Stimulated activated CD8-positive, alpha-beta memory T cell treated with anti-CD3 and anti-CD28 coated beads, Interleukin-7, amount 100 ng/mL, for 24 hours (primary cell): ENCODE measurements around the gene GAL3ST3.
A peak's percentile ranks its signal among the peaks of the same experiment; 100 is the strongest.
"Not testable (repeated sequence)": the region's sequence is repeated elsewhere in the genome, so short reads cannot be mapped to it uniquely, and the experiment has no call there.

Source experiments
- DNase-seq: peaks from one replicate; pipeline ENCODE4 v3.0.0-alpha.2; 2020; ENCODE audit warnings: low read depth

The GAL3ST3 gene

DNA sequence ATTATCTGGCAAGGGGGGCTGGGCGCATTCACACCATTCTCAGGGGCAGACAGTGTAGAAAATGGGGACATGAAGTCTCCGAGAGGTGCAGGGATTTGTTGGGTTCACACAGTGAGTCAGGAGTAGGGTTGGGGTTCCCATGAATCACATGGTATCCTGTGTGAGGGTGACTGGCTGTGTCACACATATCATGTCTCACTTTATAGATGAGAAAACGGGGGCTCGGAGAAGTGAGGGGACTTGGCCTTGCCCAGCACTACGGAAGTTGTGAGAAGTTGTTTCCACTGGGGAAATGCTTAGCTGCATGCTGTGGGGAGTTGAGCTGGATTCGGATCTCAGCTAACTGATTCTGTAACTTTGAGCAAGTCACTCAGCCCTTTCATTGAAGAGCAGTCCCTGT is 4.2 kb downstream of the GAL3ST3 start:
- no peak for DNase-seq

DNA sequence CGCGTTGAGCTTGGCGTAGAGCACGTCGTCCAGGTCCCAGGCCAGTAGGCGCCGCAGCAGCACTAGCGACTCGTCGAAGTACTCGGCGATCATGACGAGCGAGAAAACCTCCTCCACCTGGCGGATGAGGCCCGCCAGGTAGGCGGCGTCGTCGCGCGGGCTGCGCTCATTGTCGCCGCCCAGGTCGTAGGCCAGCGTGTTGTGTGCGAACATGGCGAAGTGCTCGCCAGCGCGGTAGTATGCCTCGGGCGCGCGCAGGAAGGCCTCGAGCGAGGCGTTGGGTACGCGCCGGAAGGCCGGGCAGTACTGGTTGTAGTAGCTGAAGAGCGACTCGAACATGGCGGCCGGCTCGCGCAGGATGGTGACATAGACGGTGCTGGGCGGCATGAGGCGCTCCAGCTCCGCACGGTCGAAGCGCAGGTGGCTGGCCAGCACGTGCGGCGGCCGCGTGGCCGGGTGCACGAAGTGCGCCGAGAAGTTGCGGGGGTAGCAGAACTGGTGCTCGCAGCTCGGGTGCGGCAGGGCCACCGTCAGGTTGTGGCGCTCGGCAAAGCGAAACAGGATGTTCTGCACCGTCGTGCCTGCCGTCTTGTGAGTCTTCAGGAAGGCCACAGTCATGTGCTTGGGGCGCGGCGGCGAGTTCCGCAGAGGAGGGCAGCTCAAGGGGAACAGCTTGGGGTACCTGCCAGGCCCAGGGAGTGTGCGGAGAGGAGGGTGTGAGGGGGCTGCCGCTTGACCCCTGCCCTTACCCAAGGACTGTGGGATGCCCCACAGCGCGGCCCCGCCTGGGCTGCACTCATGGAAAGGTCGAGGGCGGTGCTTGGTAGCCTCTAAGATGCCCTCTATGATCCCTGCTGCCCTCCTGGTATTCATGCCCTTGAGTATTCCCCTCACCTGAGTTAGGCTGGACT is 5.7 kb downstream of the GAL3ST3 start:
- DNase-seq, result no peak

DNA sequence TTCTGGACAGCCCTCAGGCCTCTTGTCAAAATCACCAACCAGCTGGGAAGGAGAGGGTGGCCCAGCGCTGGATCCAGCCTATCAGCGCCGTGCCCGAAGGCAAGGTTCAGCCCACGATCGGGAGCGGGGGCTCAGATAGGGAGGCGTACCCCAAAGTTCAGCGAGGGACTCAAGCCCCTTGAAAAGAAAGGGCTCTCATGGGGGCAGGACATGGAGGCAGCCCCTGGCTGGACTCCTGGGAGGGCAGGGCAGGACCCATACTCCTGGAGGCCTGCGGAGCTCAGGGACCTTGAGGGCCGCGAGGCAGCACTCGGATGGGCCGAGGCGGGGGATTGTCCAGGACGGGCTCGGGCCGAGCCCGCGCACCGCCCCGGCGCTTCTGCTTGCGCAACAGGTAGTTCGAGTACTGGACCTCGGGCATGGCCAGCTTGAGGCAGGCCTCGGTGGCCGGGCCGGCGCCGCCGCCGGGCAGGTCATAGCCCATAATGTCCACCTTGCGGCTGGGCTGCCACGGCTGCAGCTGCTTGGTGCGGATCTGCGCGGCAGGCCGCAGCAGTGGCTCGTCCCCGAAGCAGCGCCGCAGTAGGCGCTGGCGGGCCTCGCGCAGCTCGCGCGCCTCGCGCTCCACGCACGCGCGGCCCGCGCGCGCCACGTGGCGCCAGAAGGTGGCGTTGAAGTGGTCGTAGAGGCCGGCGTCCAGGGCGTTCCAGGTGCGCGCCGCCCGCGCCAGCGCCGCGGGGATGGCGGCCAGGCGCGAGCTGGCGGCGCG is 6.5 kb downstream of the GAL3ST3 start:
- DNase-seq, result no peak

DNA sequence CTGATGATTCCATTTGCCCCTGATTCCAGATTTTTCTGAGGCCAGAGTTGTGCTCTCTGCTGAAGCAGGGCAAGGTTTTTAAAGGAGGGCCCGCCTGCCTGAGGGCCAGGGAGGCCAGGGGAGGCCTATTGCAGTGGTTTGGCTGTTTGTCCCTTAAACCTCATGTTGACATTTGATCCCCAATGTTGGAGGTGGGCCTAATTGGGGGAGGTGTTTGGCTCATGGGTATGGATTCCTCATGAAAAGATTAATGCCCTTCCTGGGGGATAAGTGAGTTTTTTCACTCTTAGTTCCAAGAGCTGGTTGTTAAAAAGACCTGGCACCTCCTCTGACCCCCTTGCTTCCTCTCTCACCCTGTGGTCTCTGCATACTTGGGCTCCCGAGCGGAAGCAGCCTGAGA is 9.2 kb downstream of the GAL3ST3 start:
- DNase-seq, result no peak

DNA sequence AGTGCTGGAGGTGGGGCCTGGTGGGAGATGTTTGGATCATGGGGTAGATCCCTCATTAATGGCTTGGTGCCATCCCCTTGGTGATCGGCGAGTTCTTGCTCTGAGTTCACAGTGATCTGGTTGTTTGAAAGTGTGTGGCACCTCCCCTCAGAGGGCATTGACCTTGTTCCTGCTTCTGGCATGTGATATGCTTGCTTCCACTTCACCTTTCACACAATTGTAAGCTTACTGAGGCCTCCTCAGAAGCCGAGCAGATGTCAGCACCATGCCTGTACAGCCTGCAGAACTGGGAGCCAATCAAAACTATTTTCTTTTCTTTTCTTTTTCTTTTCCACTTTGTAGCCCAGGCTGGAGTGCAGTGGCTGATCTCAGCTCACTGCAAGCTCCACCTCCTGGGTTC is 11.6 kb downstream of the GAL3ST3 start:
- DNase-seq, result no peak

DNA sequence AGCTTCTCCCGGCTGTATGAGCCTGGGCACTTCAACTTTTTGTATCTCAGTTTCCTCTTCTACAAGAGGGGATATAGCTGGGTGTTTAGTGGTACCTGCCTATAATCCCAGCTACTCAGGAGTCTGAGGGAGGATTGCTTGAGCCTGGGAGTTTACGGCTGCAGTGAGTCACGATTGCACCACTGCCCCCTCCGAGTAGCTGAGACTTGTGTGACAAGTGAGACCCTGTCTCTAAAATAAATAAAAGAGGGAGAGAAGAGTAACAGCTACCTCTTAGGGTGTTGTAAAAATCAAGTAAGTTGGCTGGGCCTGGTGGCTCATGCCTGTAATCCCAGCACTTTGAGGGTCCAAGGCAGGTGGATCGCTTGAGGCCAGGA is 12.6 kb downstream of the GAL3ST3 start:
- no peak for DNase-seq

DNA sequence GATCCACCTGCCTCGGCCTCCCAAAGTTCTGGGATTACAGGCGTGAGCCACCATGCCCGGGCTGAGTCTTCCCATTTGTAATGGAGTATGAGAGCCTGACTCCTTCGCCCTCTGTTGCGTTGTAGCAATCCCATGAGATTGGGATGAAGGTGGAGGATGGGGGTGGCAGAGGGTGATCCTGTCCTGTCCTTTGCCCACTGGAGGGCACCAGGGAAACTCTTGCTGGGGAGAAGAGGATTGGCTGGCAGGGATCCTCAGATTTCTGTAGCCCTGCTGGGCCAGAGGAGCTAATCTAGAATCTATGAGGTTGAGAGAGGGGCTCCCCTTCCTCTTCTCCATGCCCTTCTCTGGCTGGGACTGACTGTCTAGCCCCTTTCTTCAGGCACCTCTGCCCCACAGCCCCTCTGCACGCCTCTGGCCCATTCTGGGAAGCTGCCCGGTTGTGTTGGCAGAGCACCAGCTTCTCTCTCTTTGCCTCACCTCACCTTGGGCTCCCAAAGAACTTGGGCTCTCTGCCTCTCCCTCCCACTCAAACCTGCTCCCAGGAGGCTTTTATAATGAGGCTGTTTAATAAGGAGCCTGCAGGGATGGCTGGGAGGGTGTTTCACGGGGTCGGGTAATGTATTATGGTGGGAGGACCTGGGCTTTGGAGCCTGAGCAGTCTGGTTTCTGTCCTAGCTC is 13.2 kb downstream of the GAL3ST3 start:
- no peak for DNase-seq

DNA sequence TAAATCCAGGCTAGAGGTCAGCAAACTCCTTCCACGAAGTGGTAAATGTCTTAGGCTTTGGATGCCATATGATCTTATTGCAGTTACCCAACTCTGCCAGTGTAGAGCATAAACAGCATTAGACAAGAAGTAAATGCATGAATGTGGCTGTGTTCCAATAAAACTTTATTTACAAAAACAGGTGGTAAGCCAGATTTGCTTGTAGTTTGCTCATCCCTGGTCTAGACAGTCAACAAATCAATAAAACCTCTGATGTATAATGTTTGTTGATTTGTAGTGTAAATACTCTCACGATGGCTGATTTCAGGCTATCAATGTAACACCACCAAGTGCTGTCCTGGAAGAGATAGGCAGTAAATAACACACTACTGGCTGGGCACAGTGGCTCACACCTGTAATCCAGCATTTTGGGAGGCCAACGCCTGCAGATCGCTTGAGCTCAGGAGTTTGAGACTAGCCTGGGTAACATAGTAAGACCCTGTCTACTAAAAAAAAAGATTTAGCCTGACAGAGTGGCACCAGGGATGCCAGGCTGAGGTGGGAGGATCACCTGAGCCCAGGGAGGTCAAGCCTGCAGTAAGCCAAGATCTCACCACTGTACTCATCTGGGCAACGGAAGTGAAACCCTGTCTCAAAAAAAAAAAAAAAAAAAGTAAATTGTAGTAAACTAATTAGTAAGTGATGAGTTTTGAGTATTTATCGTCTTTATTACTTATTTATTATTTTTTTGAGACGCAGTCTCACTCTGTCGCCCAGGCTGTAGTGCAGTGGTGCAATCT is 15.8 kb downstream of the GAL3ST3 start:
- DNase-seq, result no peak

DNA sequence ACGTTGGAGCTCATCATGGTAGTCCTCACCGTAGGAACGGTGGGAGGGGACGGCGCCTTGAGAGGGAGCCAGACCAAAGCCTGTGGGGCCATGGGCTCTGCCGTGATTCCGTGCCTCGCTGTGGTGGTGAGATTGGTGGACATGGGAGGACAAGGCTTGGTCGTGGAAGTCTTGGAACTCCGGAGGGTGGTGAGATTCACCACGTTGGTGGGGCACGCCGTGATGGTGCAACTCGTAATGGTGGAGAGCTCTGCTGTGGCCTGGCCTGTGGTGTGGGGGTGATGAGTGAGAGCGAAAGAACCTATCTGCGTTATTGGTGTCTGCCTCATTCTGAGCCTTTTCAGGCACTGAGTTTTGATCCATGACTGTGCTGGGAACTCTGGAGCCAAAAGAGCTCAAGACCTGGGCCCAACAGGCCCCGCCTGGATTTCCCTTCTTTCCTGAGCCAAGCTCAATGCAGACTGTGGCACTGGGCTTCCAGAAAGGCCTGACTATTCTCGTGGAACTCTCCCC is 22.9 kb downstream of the GAL3ST3 start, which contains the start of gene CATSPER1:
Gene CATSPER1 (minus strand): TSS at position 463 of the 513 bp plus-strand sequence. CDS start 100 bp downstream, at position 363.
- DNase-seq, result no peak

DNA sequence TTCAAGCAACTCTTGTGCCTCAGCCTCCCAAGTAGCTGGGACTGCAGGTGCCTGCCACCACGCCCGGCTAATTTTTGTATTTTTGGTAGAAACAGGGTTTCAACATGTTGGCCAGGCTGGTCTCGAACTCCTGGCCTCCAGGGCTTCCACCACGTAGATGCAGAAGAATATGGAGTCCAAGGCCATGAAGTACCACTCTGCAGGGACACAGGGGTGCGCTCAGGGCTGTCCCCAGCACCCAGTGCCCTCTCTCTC is 25.8 kb downstream of the GAL3ST3 start:
- not testable (repeated sequence) for DNase-seq

DNA sequence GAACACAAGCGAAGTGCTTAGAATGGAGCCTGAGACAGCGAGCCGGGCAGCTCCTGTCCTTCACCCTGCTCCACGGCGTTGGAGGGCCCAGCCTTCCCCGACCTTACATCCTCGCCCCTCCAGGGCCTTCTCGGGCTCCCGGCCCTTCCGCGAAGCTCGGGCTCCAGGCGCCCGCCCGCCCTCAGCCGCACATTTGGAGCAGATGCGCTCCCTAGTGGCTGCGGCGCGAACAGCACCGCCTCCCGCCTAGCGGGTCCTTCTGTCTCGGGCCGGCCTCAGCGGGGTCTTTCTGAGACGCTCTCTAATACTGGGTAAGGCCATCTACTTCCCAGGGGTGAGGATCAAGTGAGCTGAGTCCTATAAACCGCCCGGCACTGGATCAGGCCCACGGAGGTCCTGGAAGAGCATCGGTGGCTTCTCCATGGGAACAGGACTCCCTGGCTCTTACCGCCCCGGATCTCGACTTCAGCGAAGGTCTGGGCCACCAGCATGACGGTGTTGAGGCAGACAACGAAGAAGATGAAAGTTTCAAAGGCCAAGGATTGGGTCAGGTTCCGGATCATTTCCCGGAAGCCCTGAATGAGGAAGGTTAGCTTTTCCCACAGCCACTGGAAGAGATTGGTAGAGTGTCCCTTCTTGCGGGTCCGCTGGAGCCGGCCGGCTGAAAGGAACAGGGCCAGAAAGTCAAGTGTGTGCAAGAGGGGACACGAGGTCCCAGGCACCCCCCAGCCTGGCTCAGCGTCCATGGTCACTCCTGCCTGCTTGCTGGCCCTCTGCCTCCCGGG is 26.4 kb downstream of the GAL3ST3 start:
- DNase-seq, result peak; percentile 66

DNA sequence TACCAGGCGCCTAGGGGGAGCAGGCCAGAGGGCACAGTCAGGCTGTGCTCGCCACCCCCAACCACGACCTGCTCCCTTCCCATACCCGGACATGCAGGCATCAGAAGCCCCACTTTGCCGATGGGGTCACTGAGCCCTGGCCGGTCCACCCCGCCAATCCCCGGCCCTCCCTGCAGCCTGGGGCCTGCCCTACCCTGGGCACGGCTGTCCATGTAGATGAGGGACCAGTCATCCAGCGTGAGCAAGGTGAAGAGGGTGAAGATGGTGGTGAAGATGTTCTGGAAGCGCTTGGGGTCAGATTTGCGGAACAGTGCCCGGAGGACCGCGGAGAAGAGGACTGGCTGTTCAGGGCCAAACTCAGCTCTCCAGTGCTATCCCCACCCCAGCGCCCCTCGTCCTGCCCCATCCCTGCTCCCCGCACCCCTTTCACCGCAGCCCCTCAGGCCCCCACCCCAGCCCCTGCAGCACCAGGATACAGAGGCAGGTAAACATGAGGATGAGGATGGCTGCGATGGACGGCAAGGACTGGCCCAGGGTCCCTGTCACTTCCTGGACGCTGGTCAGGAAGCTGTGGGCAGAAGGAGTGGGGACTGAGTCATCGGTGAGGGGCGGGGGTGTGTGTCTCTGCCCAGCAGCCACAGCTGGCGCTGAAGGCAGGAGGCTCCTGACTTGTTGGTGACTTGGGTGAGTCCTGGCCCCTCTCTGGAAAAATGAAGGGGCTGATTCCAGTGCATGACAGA is 28.2 kb downstream of the GAL3ST3 start:
- DNase-seq, result no peak

DNA sequence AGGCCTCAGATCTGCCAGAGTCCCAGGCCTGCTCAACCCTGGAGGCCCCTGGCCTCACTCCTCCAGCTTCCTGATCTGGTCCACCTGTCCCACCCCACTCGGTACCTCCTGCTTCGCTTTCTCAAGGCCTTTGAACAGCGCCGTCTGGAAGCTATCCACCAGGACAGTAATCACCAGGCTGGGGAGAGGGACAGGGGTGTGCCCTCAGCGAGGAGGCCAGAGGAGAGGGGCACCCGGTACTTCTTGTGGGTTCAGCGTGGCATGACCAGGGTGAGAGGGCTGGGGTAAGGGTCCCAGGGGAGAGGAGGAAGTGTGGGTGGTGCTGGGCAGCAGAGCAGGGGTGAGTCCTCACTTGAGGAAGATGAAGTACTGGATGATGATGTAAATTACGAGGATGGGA is 28.7 kb downstream of the GAL3ST3 start:
- DNase-seq, result no peak

DNA sequence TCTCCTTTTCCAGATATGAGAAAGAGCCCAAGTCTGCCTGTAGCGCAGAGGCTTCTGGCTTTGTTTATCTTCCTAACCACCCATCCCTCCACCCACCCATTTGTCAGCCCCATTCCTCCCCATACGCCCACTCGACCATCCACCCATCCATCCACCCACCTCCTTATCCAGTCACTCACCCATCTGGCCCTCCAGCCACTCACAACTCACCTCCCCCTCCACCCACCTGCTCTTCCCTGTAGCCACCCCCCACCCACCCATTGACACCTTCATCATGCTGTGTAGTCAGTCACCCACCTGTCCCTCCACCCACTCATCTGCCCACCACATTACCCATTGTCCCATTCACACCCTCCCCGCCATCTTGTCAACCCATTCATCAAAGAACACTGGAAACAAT is 31.6 kb downstream of the GAL3ST3 start:
- DNase-seq, result no peak

DNA sequence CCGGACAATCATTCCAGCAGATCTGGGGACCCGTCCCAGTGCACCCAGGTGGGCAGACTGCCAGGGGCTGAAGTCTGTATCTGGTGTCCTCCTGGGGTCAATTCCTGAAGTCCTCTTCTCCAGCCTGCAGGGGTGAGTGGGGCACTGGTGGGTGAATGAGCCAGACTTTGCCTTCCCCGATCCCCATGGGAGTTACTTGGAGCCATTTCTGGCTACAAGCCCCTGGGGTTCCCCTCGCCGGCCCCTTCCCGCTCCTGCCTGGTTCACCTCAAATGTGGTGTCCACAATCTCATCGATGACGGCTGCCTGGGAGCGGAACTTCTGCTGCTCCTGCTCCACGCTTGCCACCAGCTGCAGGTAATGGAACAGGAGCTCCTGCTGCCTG is 32.2 kb downstream of the GAL3ST3 start:
- DNase-seq, result no peak

DNA sequence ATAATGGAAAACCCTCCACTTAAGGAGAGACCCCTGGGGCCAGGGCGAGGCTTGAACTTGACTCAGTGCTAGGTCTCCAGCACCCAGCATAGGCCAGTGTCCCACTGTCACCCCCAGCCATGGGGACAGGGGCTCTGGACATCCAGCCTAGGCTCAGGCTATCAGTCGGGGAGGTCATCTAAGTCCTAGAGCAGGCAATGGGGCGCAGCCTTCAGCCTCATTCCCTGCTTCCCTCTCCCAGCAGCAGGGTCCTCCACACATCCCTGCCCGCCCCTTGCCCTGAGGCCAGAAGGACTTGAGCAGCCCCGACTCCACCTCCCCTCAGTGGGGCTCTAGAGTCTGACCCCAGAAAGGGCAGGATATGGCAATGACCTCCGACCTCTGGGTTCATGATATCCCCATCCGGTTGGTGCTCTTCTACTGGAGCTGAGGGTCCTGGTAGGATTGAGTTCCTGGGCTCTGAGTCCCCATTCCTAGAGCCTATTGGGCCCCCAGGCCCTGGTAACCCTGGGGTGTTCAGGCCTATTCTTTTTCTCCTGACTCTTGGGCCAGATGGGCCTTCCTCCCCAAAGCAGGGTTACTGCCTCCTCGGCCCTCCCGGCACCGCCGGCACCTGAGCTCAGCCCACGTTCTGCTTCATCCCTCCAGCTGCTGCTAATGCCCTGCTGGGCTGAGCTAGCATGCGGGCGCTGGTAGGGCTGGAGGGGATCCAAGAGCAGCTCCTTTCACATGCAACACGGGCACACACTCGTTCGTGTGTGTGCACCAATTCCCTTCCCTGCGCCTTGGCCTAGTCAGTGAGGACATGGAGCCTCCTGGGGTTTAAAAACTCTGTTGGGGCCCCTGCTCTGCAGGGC is 32.8 kb downstream of the GAL3ST3 start:
- DNase-seq, result no peak

DNA sequence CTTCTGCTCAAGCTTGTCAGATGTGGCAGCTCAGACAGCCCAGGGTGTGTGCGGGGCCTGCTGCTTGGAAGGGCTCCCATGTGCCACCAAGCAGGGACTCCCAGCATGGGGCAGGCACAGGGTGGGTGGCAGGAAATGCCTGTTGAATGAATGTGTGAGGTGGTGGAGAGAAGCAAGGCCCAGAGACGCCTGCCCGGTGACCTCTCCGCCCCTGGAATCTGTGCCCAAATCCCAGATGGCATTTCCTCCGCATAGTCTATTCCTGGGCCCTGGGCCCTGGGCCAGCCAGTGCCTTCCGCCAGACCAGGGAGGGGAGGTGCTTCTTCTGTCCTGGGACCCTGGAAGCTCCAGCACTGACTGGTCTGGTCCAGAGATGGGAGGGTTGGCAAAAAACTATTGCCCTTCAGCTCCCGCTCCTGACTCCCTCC is 33.5 kb downstream of the GAL3ST3 start:
- DNase-seq, result no peak

DNA sequence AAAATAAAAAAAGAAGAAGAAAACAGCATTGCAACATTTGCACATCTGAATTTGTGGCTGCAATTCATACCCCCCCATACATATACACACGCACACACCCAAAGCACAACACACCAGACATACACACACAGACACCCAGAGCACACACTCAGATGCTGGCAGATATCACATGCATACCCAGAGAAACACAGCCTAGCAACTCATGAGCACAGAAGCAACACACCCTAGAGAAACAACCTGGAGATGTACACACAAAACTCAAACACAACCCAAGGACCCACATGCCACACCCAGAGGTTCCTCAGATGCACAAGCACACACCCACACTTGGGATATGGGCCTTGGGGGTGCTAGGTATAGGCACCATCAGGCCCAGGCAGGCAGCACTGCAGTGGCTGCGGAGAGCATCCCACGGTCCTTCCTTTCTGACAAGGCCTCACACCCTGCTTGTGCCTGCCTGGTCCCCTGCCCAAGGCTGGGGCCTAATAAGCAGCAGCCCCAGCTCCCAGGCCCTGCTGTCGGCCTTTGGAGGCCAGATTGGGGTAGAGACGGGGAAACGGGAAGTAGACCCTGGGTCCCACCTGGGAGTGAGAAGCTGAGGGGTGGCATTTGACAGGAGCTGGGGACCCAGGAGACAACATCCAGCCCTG is 34.0 kb downstream of the GAL3ST3 start:
- no peak for DNase-seq

DNA sequence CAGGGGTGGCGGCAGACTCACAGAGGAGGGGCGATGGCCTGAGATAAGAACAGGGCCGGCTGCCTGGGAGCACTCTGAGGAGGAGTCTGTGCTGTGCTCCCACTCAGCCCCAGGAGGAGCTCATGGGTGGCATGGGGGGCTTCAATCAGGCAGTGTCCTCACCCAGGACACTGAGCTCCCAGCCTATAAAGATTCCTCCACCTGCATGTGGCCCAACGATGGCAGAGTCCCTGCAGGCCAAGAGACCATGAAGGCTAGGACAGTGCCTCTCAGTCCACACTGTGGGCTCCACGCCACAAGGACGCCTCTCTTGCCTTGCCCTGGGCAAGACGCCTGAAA is 35.2 kb downstream of the GAL3ST3 start:
- DNase-seq, result no peak
